Osteocyte (in vitro differentiated cells): Measurements from ENCODE around the gene PQBP1. TPM values are rescaled to one million over a fixed set of nuclear protein-coding genes. Genes with fewer than 3 reads are reported as not detected.

Experiments
- DNase-seq: peaks from one replicate; pipeline ENCODE4 v3.0.0; 2021; ENCODE audit warnings: mixed read lengths; ENCODE audit not compliant: unreplicated experiment; ENCODE audit errors: extremely low spot score
- H3K27ac Mint-ChIP-seq: one replicate; pipeline ENCODE4 v1.8.0; 2021; ENCODE audit warnings: mild to moderate bottlenecking, mixed read lengths; ENCODE audit not compliant: unreplicated experiment
- H3K27me3 Mint-ChIP-seq: one replicate; pipeline ENCODE4 v1.8.0; 2021; ENCODE audit warnings: mixed read lengths; ENCODE audit not compliant: unreplicated experiment
- H3K36me3 Mint-ChIP-seq: one replicate; pipeline ENCODE4 v1.8.0; 2021; ENCODE audit warnings: mixed read lengths; ENCODE audit not compliant: unreplicated experiment
- H3K4me1 Mint-ChIP-seq: one replicate; pipeline ENCODE4 v1.8.0; 2021; ENCODE audit warnings: mixed read lengths; ENCODE audit not compliant: unreplicated experiment
- H3K4me3 Mint-ChIP-seq: one replicate; pipeline ENCODE4 v1.8.0; 2021; ENCODE audit warnings: mild to moderate bottlenecking, moderate library complexity, mixed read lengths; ENCODE audit not compliant: unreplicated experiment
- H3K9me3 Mint-ChIP-seq: one replicate; pipeline ENCODE4 v1.8.0; 2021; ENCODE audit warnings: mixed read lengths; ENCODE audit not compliant: unreplicated experiment
- CTCF ChIP-seq: fragments of 200-600 bp; sonication (generic); IDR thresholded peaks from 2 replicates; pipeline ENCODE4 v1.5.0; 2021; ENCODE audit warnings: antibody characterized with exemption, mild to moderate bottlenecking, moderate library complexity
- total RNA-seq: library from RNA; stranded (reverse); gene quantifications from 2 replicates; pipeline ENCODE4 v1.2.1, GENCODE V29; 2021

PQBP1 gene
- total RNA-seq, 1 donor from 2014 or later: 78.3 TPM

DNA sequence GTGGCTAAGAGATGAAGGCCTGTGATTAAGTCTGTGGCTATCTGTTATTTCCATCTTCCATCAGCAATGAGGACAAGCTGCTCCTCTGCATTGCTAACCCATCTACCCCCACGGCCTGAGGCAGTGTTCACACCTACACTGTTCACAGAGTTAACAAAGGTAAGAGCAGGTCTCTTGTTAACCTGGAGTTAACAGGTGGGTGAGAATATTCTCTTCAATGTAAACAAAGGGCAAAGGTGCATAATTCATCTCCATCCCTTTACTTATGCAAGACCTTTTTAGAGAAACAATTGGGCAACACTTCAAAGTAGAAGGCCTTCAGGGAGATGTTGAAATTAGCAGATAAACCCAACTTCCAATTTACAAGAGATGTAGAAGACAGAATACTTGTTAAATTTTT, 10.9 kb downstream of the PQBP1 start:
- Mint-ChIP-seq H3K27me3 (no peaks in the 10 kb centered on the region), H3K36me3 (peaks cover 5% of the 10 kb centered on the region), H3K9me3 (peaks cover 5% of the 10 kb centered on the region), H3K4me1 (peaks cover 12% of the 10 kb centered on the region), H3K4me3 (no peak overlapping the region), H3K27ac (no peak overlapping the region)
- no peak for DNase-seq
- TF ChIP-seq CTCF: no peak

GRCh38 chrX:48909703-48910294, 12.1 kb downstream of the PQBP1 start:
- Mint-ChIP-seq H3K27me3 (no peaks in the 10 kb centered on the region), H3K4me1 (peaks cover 12% of the 10 kb centered on the region), H3K4me3 (peak overlapping the region; percentile 91), H3K9me3 (peaks cover 4% of the 10 kb centered on the region), H3K27ac (no peak overlapping the region), H3K36me3 (peaks cover 5% of the 10 kb centered on the region)
- no peak for TF ChIP-seq CTCF
- DNase-seq: no peak

- Mint-ChIP-seq H3K9me3 (peaks cover 4% of the 10 kb centered on the region), H3K36me3 (peaks cover 2% of the 10 kb centered on the region), H3K4me1 (peaks cover 12% of the 10 kb centered on the region), H3K4me3 (peak overlapping the region; percentile 91), H3K27me3 (no peaks in the 10 kb centered on the region), H3K27ac (peak overlapping the region; percentile 94)
- no peak for DNase-seq
- no peak for TF ChIP-seq CTCF
These were observed 13.2 kb downstream of the PQBP1 start for GRCh38 chrX:48910926-48911411.

GRCh38 chrX:48911412-48912182, 13.9 kb downstream of the PQBP1 start, which contains the start of gene SLC35A2:
Gene SLC35A2 (minus strand): TSS chrX:48911646. CDS start chrX:48911636, 10 bp downstream.
- Mint-ChIP-seq H3K36me3 (peaks cover 1% of the 10 kb centered on the region), H3K27ac (peak within 1 kb of the TSS; percentile 94), H3K9me3 (peaks cover 4% of the 10 kb centered on the region), H3K27me3 (no peaks in the 10 kb centered on the region), H3K4me1 (peaks cover 12% of the 10 kb centered on the region), H3K4me3 (peak within 1 kb of the TSS; percentile 91)
- peak; percentile 89 for DNase-seq
- TF ChIP-seq CTCF: no peak
